HepG2 (cell line): ENCODE data around the gene SPAG9. TPM values are rescaled to one million over a fixed set of nuclear protein-coding genes. Genes with fewer than 3 reads are reported as not detected.
A peak's percentile ranks its signal among the peaks of the same experiment; 100 is the strongest.

Experiments used
- ARID3A ChIP-seq: IDR thresholded peaks from 2 replicates; pipeline ENCODE4 v1.6.1; 2012; ENCODE audit warnings: low read depth, low read length, improper control_type of control experiment
- DMTF1 ChIP-seq: sonication (generic); formaldehyde crosslinking; IDR thresholded peaks from 2 replicates; pipeline ENCODE4 v1.4.0; 2020; ENCODE audit warnings: mild to moderate bottlenecking, missing genetic modification reagents
- ERF ChIP-seq: IDR thresholded peaks from 2 replicates; pipeline ENCODE4 v1.6.1; 2018; ENCODE audit warnings: missing biosample characterization, missing genetic modification reagents
- LCORL ChIP-seq, 2 experiments: fragments of 450-650 bp in 1 of 2; sonication (generic) in 1 of 2; formaldehyde crosslinking in 1 of 2; IDR thresholded peaks; 2 replicates each; pipeline versions ENCODE4 v1.5.0 to v1.6.1; 2017 to 2020; ENCODE audit warnings: antibody characterized with exemption in 1 of 2, missing genetic modification reagents in 1 of 2
- MBNL3 ChIP-seq: fragments of 250-450 bp; sonication (Bioruptor Pico); conservative IDR thresholded peaks from 2 replicates; pipeline ENCODE4 v1.8.0; 2022; ENCODE audit warnings: mild to moderate bottlenecking, inconsistent platforms
- PHF5A ChIP-seq: IDR thresholded peaks from one replicate; pipeline ENCODE4 v1.6.1; 2018; ENCODE audit warnings: low read depth, missing genetic modification reagents; ENCODE audit not compliant: unreplicated experiment
- POLR2A ChIP-seq, 2 experiments: IDR thresholded peaks; 2 replicates each; pipeline ENCODE4 v1.6.1; 2011; ENCODE audit warnings: low read depth in 2 of 2, low read length in 2 of 2, mild to moderate bottlenecking in 1 of 2, moderate library complexity in 1 of 2; ENCODE audit not compliant: insufficient read depth in 1 of 2
- RCOR2 ChIP-seq: IDR thresholded peaks from 2 replicates; pipeline ENCODE4 v1.6.1; 2016; ENCODE audit warnings: missing biosample characterization, missing genetic modification reagents
- SMARCE1 ChIP-seq: fragments of 450-650 bp; IDR thresholded peaks from 2 replicates; pipeline ENCODE4 v1.6.1; 2017; ENCODE audit warnings: borderline replicate concordance
- SMC3 ChIP-seq: IDR thresholded peaks from 2 replicates; pipeline ENCODE4 v1.6.1; 2011; ENCODE audit warnings: low read length, improper control_type of control experiment
- SRY ChIP-seq: sonication (generic); formaldehyde crosslinking; IDR thresholded peaks from 2 replicates; pipeline ENCODE4 v1.8.0; 2022; ENCODE audit warnings: mild to moderate bottlenecking, missing genetic modification reagents
- THAP9 ChIP-seq: sonication (generic); formaldehyde crosslinking; IDR thresholded peaks from 2 replicates; pipeline ENCODE4; 2020; ENCODE audit warnings: missing genetic modification reagents, mild to moderate bottlenecking, borderline replicate concordance
- XRCC5 ChIP-seq: fragments of 200-400 bp; formaldehyde crosslinking; optimal IDR thresholded peaks from 2 replicates; pipeline ENCODE3; 2017; ENCODE audit warnings: mild to moderate bottlenecking, low read length
- ZBTB7A ChIP-seq: sonication (generic); formaldehyde crosslinking; IDR thresholded peaks from 2 replicates; pipeline ENCODE4 v1.8.0; 2022; ENCODE audit warnings: mild to moderate bottlenecking, missing genetic modification reagents
- ZC3H13 ChIP-seq: sonication (generic); formaldehyde crosslinking; IDR thresholded peaks from 2 replicates; pipeline ENCODE4 v1.8.1; 2023; ENCODE audit warnings: mild to moderate bottlenecking, missing genetic modification reagents, moderate library complexity
- ZNF350 ChIP-seq: sonication (generic); formaldehyde crosslinking; IDR thresholded peaks from 2 replicates; pipeline ENCODE4 v1.4.0; 2020; ENCODE audit warnings: mild to moderate bottlenecking, low read depth, missing genetic modification reagents, borderline replicate concordance
- ZNF589 ChIP-seq: sonication (generic); formaldehyde crosslinking; conservative IDR thresholded peaks from 2 replicates; pipeline ENCODE4 v1.8.0; 2022; ENCODE audit warnings: mild to moderate bottlenecking, moderate library complexity, missing genetic modification reagents
- ZNF766 ChIP-seq: sonication (generic); formaldehyde crosslinking; IDR thresholded peaks from 2 replicates; pipeline ENCODE4 v1.5.0; 2020; ENCODE audit warnings: missing genetic modification reagents, borderline replicate concordance
- ZNF816 ChIP-seq: sonication (generic); formaldehyde crosslinking; IDR thresholded peaks from 2 replicates; pipeline ENCODE4 v1.8.0; 2022; ENCODE audit warnings: missing genetic modification reagents, mild to moderate bottlenecking, borderline replicate concordance
- ZSCAN29 ChIP-seq: sonication (generic); formaldehyde crosslinking; conservative IDR thresholded peaks from 2 replicates; pipeline ENCODE4 v1.4.0; 2020; ENCODE audit warnings: mild to moderate bottlenecking, missing genetic modification reagents
- polyA plus RNA-seq, 8 experiments: library from polyadenylated mRNA; depleted of rRNA in 3 of 8; stranded (reverse) in 7 of 8; unstranded in 1 of 8; fragments of >200 nt; fragmentation: Illumina TruSeq in 4 of 8; extraction: Trizol in 4 of 8; gene quantifications; 2 replicates each; pipeline versions ENCODE4 v1.2.1 to v1.2.3, GENCODE V29; 2011 to 2016; ENCODE audit warnings: low read depth in 4 of 8, missing spikeins in 1 of 8, mixed read lengths in 1 of 8; ENCODE audit not compliant: insufficient read depth in 1 of 8
- total RNA-seq, 5 experiments: library from RNA; depleted of rRNA; stranded (reverse); fragments of >200 nt; fragmentation: Illumina TruSeq; extraction: Trizol; gene quantifications; 2 replicates each; pipeline ENCODE4 v1.2.3, GENCODE V29; 2016; ENCODE audit warnings: low read depth in 1 of 5

The SPAG9 gene
- total and polyA plus RNA-seq, 2 of the 13 experiments (the other 11 are each of a cell fraction or from before 2014, with no cell fraction given) = 43.2 to 78.6 TPM

- TF ChIP-seq DMTF1 (CRISPR knock-in tag) = no peak
- no peak for TF ChIP-seq SMARCE1
- TF ChIP-seq ZC3H13 = peak; percentile 71; the same call in 1 of the 2 replicates
- TF ChIP-seq SRY = no peak
- TF ChIP-seq THAP9 (CRISPR knock-in tag) = peak; percentile 40; the same call in 1 of the 2 replicates
- TF ChIP-seq POLR2A (IDR thresholded peaks at IDR 0.05; ENCODE audit: insufficient read depth in 1 of 2, low read depth in 2 of 2, low read length in 2 of 2) = no peak
- no peak for TF ChIP-seq ZSCAN29
- TF ChIP-seq SMC3 = no peak
- TF ChIP-seq ZNF589 (CRISPR knock-in tag) = 0 out of 2 replicates have a peak, but pooled peaks have one; percentile 45
- no peak for TF ChIP-seq PHF5A
- TF ChIP-seq MBNL3 (CRISPR knock-in tag) = no peak
- no peak for TF ChIP-seq RCOR2 (CRISPR knock-in tag)
- no peak for TF ChIP-seq ARID3A
- no peak for TF ChIP-seq XRCC5
- no peak for TF ChIP-seq ZNF816 (CRISPR knock-in tag)
- TF ChIP-seq ZBTB7A = 0 out of 2 replicates have a peak, but pooled peaks have one; percentile 0
- no peak for TF ChIP-seq ZNF350 (CRISPR knock-in tag)
- no peak for TF ChIP-seq ERF (CRISPR knock-in tag)
- TF ChIP-seq LCORL (IDR thresholded peaks at IDR 0.05) = peak; percentile 70
- TF ChIP-seq LCORL (CRISPR knock-in tag; IDR thresholded peaks at IDR 0.05) = no peak; the same call in 1 of the 2 replicates
- TF ChIP-seq ZNF766 (CRISPR knock-in tag) = no peak
Observed at GRCh38 chr17:51165680-51166197, 45.1 kb upstream of the SPAG9 start (continued).
